Pancreas (tissue), 10 donors: ENCODE results near the gene PAN2. TPM values are rescaled to one million over a fixed set of nuclear protein-coding genes. Genes with fewer than 3 reads are reported as not detected.
"Not testable (repeated sequence)": the region's sequence is repeated elsewhere in the genome, so short reads cannot be mapped to it uniquely, and the experiment has no call there.

Experiments
- ATAC-seq, 4 donors: fragments of 200-7000 bp; cut with Tn5 transposase; one replicate each; pipeline versions ENCODE4 v1.8.0 to v1.9.1; 2020; ENCODE audit warnings: mild to moderate bottlenecking in 4 of 4, moderate library complexity in 4 of 4
- DNase-seq, 6 donors: peaks; one replicate each; pipeline ENCODE4 v3.0.0-alpha.2; 2020
- FAIRE-seq: peaks from 2 replicates; lab custom pipeline; 2012; peaks lifted over from hg19 to GRCh38; lab: Jason Lieb, UNC
- H3K27ac ChIP-seq, 4 donors: fragments of 200-600 bp; sonication (generic); 1 replicate in 3 of 4; 2 replicates in 1 of 4; pipeline versions ENCODE4 v1.5.0 to v1.8.0; 2020
- H3K27me3 ChIP-seq, 4 donors: fragments of 200-600 bp; one replicate each; pipeline ENCODE4 v1.8.0; 2021
- H3K36me3 ChIP-seq, 3 donors: fragments of 200-600 bp; sonication (generic) in 1 of 3; one replicate each; pipeline versions ENCODE4 v1.5.0 to v1.8.0; 2020 to 2021
- H3K4me1 ChIP-seq, 3 donors: fragments of 200-600 bp; one replicate each; pipeline ENCODE4 v1.8.0; 2021
- H3K4me3 ChIP-seq, 4 donors: fragments of 200-600 bp; sonication (generic) in 2 of 4; one replicate each; pipeline versions ENCODE4 v1.5.0 to v1.8.0; 2020 to 2021
- H3K9me3 ChIP-seq, 4 donors: fragments of 200-600 bp; one replicate each; pipeline ENCODE4 v1.8.0; 2021
- WGBS, 2 donors: extraction: QIAGEN DNeasy Blood & Tissue Kit; methylation state at CpG; one replicate each; pipeline ENCODE4 v1.1.7; 2013; 5-methylcytosine and 5-hydroxymethylcytosine counted together
- intact Hi-C, 3 donors: fragments of 100-400 bp; cut with DNase I; formaldehyde crosslinking; loops; one replicate each; pipeline versions ENCODE4 v1.11.1 to v1.14.2; 2022
- polyA plus RNA-seq, 2 donors: library from polyadenylated mRNA; stranded (reverse); fragments of 200-250 nt; gene quantifications; one replicate each; pipeline ENCODE4 v1.2.3, GENCODE V29; 2013
- total RNA-seq, 6 donors: library from RNA; stranded (reverse); fragmentation: NEBNext Ultra II Directional in 4 of 6; extraction: Animal tissue kit (Norgen Biotek cat#: 25700) in 4 of 6; gene quantifications; one replicate each; pipeline versions ENCODE4 v1.2.1 to v1.2.4, GENCODE V29; 2021 to 2023
- TF ChIP-seq, protein P1 (sequence below), 4 donors: fragments of 200-600 bp; sonication (generic) in 3 of 4; IDR thresholded peaks; one replicate each; pipeline versions ENCODE4 v1.5.0 to v1.8.0; 2021; ENCODE audit warnings: antibody characterized with exemption in 4 of 4
- donor health status: healthy with polysubstance abuse.
- donor health status: DM: no; HTN: no; CAD: no; lungs with moderate emphysema.
- donor health status: DM: no; HTN: no; CAD: no.
- donor health status: control.
- donor health status: control.
- donor health status: Bipolar disorder and iron deficiency.
- donor health status: DM: yes; HTN: yes; CAD: no.
- donor health status: DM: no; HTN: no; CAD: no.
- donor health status: DM: no; HTN: no; CAD: no.
- donor health status: DM: yes; HTN: yes; CAD: no.

PAN2 gene
- total and polyA plus RNA-seq, 8 donors = 24.3 to 111 (median 49.3) TPM

DNA sequence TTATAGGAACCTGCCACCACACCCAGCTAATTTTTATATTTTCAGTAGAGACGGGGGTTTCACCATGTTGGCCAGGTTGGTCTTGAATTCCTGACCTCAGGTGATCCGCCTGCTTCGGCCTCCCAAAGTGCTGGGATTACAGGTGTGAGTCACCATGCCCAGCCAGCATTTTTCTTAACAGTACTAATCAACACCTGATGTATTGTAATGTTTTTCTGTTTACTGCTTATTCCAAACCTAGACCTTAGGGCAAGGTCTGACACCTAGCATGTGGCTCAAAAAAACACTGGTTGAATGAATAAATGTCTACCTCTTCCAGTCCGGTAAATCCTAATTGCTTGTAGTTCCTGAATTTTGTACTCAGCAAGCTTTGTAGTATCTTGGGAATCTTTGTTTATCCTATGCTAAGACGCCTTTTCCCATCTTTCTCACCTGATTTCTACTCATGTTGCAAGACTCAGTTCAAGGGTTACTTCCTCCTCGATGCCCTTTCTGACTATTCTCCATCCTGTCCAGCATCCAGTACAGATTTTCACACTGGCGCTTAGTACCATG is 2.8 kb downstream of the PAN2 start:
- Histone ChIP-seq H3K27ac (no peak overlapping the region), H3K27me3 (no peaks in the 10 kb centered on the region), H3K4me3 (no peak overlapping the region), H3K36me3 (peaks cover 2 to 13% (median 9%) of the 10 kb centered on the region in 3 donors), H3K4me1 (peaks cover 0 to 6% (median 0%) of the 10 kb centered on the region in 3 donors), H3K9me3 (no peaks in the 10 kb centered on the region)
- WGBS, 2 donors = 94 to 98% methylated on average over 7 of the region's 7 CpGs
- TF ChIP-seq, protein P1, sequence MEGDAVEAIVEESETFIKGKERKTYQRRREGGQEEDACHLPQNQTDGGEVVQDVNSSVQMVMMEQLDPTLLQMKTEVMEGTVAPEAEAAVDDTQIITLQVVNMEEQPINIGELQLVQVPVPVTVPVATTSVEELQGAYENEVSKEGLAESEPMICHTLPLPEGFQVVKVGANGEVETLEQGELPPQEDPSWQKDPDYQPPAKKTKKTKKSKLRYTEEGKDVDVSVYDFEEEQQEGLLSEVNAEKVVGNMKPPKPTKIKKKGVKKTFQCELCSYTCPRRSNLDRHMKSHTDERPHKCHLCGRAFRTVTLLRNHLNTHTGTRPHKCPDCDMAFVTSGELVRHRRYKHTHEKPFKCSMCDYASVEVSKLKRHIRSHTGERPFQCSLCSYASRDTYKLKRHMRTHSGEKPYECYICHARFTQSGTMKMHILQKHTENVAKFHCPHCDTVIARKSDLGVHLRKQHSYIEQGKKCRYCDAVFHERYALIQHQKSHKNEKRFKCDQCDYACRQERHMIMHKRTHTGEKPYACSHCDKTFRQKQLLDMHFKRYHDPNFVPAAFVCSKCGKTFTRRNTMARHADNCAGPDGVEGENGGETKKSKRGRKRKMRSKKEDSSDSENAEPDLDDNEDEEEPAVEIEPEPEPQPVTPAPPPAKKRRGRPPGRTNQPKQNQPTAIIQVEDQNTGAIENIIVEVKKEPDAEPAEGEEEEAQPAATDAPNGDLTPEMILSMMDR (IDR thresholded peaks at IDR 0.05) = no peak
- no peak for FAIRE-seq
- no peak for DNase-seq
- ATAC-seq = no peak
- intact Hi-C loops = no loop called here

DNA sequence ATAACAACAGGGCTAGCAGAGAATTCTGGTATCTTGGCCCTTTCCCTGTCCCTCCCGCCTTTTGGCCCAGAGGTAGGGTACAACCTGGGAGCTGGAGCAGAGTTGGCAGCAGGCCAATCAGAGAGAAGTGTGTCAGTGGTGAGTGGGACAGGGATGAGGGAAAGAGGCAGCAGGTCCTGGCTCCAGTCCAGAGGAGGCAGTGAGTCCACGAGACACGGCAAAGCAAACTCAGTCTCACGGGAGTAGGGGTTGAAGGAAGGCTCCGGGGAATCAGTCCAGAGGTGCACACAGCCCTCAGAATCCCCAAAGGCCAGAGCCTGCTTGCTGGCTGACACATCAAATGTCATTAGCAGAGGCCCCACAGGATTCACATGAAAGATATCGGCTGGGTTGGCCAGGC is 7.3 kb downstream of the PAN2 start:
- H3K4me1 ChIP-seq = no peaks in the 10 kb centered on the region
- no peaks in the 10 kb centered on the region for H3K9me3 ChIP-seq
- no peak overlapping the region for H3K4me3 ChIP-seq
- ATAC-seq = peak in 1 of 4 donors; percentile 15
- H3K27me3 ChIP-seq = no peaks in the 10 kb centered on the region
- intact Hi-C loops = no loop called here
- no peak overlapping the region for H3K27ac ChIP-seq
- WGBS, 2 donors = 83 to 86% methylated on average over 6 of the region's 6 CpGs
- TF ChIP-seq, protein P1 (IDR thresholded peaks at IDR 0.05) = no peak
- FAIRE-seq = no peak
- peaks cover 2 to 49% (median 32%) of the 10 kb centered on the region in 3 donors for H3K36me3 ChIP-seq
- peak in 2 of 6 donors; percentile 50 for DNase-seq

- Histone ChIP-seq H3K4me3 (no peak overlapping the region), H3K27ac (no peak overlapping the region), H3K4me1 (no peaks in the 10 kb centered on the region), H3K27me3 (no peaks in the 10 kb centered on the region), H3K9me3 (no peaks in the 10 kb centered on the region), H3K36me3 (peaks cover 2 to 49% (median 32%) of the 10 kb centered on the region in 3 donors)
- intact Hi-C loops = no loop called here
- ATAC-seq (no peak), DNase-seq (peak in 1 of 6 donors; percentile 50), FAIRE-seq (no peak)
- WGBS, 2 donors = 94 to 97% methylated on average over 8 of the region's 8 CpGs
- TF ChIP-seq, protein P1 (IDR thresholded peaks at IDR 0.05) = no peak
Measured at GRCh38 chr12:56326126-56326525, 7.7 kb downstream of the PAN2 start.

DNA sequence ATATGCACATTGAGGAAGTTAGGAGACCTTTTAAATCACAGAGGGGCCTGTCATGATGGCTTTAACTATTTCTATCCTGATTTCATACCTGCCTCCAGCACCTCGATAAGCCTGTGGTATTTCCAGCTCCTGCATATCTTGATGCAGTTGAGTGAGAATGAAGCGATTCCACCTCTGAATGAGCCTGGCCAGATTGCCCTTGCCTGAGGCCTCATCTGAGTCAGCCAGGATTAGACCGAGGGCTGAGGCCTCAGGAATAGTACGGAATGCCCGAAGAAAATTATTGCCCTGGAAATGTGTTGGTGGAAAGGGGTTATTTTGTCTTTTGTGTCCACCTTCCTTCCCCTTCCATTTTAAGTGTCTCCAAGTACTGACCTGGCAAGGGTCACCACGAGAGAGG is 9.6 kb downstream of the PAN2 start:
- H3K27me3 ChIP-seq = no peaks in the 10 kb centered on the region
- no peak overlapping the region for H3K27ac ChIP-seq
- no peaks in the 10 kb centered on the region for H3K4me1 ChIP-seq
- H3K36me3 ChIP-seq = peaks cover 2 to 58% (median 34%) of the 10 kb centered on the region in 3 donors
- H3K9me3 ChIP-seq = no peaks in the 10 kb centered on the region
- H3K4me3 ChIP-seq = no peak overlapping the region
- no peak for FAIRE-seq
- intact Hi-C loops = no loop called here
- peak in 1 of 6 donors; percentile 5 for DNase-seq
- TF ChIP-seq, protein P1 (IDR thresholded peaks at IDR 0.05) = no peak
- no peak for ATAC-seq
- WGBS, 2 donors = 92 to 93% methylated on average over 6 of the region's 6 CpGs

GRCh38 chr12:56321610-56322009 is 12.2 kb downstream of the PAN2 start:
- intact Hi-C loops, H3K27ac ChIP-seq, H3K4me3 ChIP-seq, ATAC-seq, H3K4me1 ChIP-seq, H3K27me3 ChIP-seq, FAIRE-seq, H3K9me3 ChIP-seq, DNase-seq: not testable (repeated sequence)
- WGBS, 2 donors = 87 to 89% methylated on average over 8 of the region's 8 CpGs
- peaks cover 2 to 62% (median 24%) of the 10 kb centered on the region in 3 donors for H3K36me3 ChIP-seq
